Measurements from ENCODE around the gene WDR55.
"Not testable (repeated sequence)": the region's sequence is repeated elsewhere in the genome, so short reads cannot be mapped to it uniquely, and the experiment has no call there.

WDR55 gene

DNA sequence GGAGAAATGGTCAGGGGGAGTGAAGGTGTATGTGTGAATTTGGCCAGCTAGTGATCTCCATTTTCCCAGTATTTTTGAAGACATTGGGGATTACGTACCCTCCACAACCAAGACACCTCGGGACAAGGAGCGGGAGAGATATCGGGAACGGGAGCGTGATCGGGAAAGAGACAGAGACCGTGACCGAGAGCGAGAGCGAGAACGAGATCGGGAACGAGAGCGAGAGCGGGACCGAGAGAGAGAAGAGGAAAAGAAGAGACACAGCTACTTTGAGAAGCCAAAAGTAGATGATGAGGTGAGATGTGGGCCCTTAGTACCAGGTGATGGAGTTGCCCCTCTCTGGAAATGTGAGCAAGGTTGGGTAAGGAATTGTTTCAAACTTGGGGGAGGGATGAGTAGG is 5.8 kb upstream of the WDR55 start:
- no peak for DNase-seq

DNA sequence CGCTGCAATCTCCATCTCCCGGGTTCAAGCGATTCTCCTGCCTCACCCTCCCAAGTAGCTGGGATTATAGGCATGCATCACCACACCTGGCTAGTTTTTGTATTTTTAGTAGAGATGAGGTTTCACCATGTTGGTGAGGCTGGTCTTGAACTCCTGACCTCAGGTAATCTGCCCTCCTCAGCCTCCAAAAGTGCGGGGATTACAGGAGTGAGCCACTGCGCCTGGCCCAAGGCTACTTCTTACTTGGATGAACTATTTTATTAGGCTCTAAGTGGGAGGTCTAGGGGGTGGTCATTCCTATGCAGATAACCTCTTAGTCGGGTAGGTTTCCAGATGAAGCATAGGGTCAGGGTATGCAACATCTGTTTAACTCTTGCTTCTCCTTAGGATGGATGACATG is 4.3 kb upstream of the WDR55 start:
- not testable (repeated sequence) for DNase-seq

DNA sequence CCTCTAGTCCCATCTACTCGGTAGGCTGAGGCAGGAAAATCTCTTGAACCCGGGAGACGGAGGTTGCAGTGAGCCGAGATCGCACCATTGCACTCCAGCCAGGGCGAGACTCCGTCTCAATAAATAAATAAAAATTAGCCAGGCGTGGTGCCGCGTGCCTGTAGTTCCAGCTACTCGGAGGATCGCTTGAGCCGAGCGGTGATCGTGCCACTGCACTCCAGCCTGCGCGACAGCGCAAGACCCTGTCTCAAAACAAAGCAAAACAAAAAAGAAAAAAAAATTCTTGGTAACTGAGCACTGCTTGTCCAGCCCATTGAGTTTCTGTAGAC is 710 bp upstream of the WDR55 start:
- DNase-seq = no peak

DNA sequence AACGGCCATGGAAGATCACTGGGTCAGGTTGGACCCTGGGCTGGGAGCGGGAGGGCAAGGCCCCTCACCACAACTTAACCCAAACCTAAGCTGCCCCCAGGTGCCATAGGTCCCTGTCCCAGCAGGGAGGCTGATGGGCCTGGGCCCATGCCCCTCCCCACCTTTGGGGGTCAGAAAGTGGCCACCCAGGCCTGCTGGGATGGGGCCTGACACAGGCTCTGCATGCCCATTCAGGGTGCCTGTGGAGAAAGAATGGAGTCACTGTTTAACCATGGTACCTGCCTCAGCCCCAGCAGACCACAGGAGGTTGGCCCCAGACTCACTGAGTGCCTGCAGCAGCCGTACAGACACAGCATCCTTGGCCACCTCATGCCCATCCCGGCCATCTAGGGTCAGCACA is 6.3 kb downstream of the WDR55 start:
- not testable (repeated sequence) for DNase-seq

DNA sequence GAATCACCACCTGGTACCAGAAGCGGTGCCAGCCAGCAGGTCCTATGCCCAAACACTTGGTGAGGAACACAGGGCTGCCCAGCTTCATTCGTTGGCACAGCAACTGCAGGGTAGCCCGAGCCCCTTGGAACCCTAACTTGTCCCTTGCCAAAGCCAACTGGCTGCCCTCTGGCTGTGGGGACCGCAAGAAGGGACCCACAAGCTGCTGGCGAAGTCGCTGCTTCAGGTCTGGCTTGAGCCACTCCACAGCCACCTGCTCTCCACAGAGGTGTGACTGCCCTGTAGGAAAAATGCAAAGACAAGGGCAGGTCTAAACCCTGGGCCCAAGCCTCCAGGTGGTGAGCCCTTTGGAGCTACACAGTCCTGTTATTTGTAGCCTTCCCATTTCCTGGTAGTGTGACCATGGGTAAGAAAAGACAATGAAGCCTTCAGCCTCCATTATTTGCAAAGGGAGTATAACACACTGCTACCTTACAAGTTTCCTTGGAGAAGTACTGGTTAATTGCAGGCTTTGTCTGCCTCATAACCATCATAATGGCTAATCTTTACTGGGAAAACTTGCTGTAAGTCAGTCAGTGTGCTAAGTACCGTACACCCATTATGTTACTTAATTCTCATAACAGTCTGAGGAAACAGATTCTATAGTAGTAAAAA is 6.9 kb downstream of the WDR55 start:
- no peak for DNase-seq

DNA sequence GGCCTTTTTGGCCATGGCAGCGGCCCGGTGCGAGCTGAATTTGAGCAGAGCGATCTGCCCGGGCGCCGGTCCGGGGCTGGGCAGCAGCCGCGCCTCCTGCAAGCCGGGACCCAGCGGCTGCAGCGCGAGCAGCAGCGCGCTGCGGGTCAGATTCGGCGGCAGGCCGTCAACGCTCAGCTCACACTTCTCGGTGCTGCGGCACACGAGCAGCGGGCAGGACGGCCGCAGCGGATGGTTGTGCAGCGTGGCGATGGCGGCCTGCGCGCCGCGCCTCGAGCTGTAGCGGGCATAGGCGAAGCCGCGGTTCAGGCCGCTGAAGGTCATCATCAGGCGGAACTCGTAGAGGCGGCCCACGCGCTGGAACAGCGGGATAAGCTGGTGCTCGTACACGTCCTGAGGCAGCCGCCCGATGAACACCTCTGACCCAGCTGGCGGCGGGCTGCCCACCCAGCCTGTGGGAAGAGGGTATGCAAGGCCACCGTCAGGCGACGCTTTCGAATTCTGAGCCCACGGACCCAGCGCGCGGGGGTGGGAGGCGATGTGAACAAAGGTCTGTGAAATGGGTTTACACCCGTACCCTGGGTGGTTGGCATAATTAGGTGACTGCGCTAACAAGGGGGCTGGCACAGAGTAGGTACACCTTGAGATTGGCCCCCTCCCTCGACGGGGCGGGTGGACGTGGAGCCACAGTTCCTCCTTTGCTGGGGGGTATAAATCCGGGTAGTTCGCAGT is 7.9 kb downstream of the WDR55 start:
- DNase-seq = peak; percentile 6 to 17

DNA sequence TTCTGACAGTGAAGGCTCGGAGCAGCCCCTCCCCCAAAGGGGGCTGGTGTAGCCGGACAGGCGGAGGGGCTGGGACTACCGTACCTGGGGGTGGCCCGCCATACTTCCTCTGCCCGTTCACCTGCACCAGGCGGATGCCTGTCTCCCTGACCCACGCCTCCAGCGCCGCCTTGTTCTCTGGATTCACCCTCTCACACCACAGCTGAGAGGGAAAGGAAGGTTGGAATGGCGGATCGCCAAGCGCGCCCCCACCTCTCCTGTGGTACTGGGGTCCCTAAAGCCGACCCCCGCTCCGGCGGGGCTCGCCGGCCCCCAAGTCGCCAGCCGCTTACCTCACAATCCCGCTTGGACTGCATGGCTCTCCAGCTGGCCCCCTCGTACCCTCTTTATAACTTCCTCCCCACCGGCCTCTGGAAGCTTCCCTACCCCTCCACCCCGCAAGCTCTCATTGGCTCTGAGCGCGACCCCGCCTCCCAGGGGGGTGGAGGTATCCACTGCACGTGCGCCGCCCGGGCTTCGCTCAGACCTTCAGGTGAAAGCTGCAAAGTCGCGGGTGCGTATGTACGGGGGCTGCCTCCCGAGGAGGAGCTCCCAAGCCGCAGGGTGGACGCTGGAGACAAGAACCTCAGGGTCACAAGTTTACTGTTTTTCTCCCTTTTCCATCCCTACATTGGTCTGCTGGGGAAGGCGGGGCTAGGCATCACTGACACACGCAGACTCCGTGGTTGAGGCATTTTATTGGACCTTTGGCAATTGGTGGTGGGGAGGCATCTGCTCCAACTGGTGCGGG is 8.7 kb downstream of the WDR55 start, which contains the start of gene DND1:
DND1 (minus strand) TSS at position 390 of the 790 bp plus-strand sequence; CDS start at position 356, 34 bp downstream.
- DNase-seq = no peak

DNA sequence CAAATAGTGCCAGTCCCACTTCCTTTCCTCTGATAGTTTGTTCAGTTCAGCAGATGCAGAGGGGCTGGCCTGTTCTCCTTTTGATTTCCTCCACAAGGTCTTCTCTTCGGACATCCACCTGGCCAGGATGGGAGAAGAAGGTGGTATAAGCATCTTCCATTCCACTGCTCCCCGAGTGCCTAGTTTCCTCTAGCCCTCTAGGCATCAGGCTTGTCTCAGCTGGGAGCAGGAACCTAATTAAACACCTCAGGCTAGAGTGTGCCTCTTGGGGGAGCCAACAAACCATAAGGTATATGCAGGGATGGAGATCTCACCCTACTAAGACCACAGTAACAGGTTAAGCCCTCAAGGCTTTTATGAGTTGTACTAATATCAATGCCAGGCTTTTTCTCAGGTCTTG is 9.5 kb downstream of the WDR55 start:
- DNase-seq = no peak

DNA sequence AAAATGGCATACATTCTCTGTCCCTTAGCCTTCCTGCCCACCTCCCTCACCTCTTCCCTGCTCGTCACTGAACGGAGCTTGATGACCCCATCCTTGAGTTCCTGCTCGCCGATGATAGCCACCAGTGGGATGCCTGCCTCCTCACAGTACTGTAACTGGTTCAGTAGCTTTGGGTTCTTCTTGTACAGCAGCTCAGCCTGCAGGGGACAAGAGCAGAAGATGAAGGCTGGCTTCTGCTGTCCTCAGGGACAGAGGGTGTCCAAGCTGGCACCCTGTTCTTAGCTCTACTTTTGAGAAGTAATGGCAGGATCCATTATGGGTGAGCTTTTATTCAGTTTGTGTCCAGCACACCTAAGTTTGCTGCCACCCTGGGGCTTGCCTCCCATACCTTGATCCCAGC is 9.9 kb downstream of the WDR55 start:
- no peak for DNase-seq

DNA sequence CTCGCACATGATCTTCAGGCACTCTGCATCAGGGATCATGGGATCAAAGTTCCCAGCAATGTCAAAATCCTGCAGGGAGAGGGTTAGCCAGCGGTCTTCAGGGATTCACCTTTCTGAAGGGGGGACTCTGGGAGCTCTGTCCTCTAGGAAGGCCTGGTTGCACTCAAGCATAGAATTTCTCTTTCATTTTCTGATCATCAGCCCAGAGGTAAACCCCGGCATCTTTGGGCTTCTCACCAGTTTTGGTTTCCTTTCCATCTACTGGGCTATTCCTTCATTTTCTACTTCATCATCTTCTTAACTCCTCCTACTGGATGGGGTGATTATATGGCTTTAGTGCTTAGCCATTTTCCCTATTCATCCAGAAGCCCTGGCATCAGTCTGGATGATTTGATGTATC is 13.2 kb downstream of the WDR55 start:
- DNase-seq = no peak

DNA sequence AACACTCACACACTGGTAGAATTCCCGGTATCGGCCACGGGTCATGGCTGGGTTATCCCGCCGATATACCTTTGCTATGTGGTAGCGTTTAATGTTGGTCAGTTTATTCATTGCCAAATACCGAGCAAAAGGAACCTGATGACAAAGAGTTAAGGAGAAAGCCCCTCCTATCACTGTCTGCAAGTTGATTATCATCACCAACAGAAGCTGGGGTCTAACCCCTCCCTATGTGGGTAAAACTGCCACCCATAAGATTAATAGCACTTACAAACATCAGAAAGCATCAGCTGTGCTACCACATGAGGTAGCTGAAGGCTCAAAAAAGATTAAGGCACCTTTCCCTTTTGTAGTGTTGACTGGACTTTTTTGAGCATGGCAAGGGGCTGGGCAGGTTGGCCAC is 14.3 kb downstream of the WDR55 start:
- DNase-seq = no peak

DNA sequence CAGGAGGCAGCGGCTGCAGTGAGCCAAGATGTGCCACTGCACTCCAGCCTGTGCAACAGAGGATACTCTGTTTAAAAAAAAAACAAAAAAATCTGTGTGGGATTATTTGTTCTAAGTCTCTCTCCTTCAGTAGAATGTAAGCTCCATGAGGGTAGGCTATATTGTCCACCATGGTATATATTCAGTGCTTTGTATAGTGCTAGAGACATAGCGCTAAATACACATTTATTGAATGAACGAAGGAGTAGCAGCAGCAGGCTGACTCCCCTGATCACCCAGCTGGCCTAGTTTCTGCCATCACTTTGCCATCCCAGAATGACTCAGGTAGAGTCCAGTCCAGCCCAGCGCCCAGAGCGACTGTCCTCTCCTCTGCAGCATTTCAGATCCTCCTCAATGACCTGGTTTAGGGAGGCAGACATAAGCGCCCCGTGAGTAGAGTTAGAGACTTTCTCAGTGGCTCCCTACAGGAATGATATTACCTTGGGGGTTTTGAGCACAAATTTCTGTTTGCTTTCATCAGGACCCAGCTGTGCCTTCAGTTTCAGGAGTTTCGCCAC is 25.8 kb downstream of the WDR55 start:
- no peak for DNase-seq

DNA sequence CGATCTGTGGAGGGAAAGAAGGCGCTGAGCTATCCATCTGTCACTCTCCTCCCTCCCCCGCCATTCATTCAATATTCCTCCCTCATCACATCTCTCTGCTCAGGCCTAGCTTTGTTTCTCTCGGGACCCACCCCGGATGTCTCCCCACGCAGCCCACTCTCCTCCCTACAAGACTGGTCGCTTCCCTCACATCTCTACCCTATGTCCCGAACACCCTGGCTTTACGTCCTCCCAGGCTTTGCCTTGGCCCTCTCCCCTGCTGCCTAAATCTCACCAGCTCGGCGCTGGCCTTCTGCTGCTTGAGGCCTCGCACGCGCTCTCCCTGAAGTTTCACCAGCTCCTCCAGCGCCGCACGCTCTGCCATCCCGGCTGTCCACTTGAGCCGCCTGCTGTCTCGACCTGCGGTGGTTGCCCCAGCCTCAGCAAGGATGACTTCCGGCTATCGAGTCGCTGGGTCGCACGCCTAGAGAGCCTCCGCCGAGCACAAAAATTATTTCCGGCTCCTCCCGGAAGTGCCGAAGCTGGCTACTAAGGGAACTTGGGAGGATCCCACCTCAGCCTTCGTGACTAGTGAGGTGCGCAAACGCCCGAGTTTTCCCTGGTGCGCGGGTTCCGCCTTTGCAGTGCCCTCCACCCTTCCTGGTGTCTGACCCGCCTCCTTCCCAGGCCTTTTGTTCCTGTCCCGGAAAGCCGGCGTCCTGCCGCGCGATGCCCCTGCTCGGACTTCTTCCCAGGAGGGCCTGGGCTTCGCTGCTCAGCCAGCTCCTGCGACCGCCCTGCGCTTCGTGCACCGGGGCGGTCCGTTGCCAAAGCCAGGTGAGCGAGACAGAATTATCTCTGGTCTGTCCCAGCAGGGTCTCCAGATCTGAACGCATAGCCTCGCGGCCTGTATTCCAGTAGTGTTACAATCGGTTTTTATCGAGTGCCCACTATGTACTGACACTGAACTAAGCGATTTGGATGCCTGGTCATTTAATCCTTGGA is 26.5 kb downstream of the WDR55 start, which contains the start of the genes HARS1 and HARS2:
HARS1 (minus strand) TSS at position 430 of the 984 bp plus-strand sequence; CDS start at position 364, 66 bp downstream.
HARS2 (plus strand) TSS at position 515 of the 984 bp plus-strand sequence; CDS start at position 709, 194 bp downstream.
- peak; percentile 83 to 89 for DNase-seq

DNA sequence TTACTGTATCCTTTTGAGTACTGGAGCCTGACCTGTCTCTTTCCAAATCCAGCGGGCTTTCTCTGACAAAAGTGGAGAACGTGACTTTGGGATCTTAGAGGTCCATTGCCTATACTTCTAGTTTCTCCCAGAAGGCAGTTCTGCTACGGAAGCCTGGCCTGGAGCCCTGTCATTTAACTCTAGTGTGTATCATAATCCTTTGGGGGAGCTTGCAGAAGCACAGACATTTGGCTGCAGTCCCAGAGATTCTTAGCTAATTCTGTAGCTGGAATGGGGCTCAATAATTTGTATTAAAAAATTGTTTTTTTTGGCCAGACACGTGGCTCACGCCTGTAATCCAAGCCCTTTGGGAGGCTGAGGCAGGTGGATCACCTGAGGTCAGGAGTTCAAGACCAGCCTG is 29.6 kb downstream of the WDR55 start:
- no peak for DNase-seq

DNA sequence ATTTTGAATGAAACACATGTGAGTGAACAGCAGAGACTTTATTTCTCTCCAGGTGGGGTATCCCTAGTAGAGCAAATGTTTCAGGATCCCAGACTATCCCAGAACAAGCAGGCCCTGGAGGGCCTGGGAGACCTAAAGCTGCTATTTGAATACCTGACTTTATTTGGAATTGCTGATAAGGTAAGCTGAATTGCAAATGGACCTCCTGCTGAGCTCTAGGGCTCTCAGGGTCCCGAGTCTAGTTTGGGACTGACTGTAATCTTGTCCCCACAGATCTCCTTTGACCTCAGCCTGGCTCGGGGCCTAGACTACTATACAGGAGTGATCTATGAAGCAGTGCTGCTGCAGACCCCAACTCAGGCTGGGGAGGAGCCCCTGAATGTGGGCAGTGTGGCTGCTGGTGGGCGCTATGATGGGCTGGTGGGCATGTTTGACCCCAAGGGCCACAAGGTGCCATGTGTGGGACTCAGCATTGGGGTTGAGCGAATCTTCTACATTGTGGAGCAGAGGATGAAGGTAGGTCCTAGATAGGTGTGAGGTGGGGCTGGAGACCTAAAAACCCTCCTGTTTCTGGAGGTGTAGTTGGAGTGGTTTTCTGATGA is 32.3 kb downstream of the WDR55 start:
- DNase-seq = no peak

DNA sequence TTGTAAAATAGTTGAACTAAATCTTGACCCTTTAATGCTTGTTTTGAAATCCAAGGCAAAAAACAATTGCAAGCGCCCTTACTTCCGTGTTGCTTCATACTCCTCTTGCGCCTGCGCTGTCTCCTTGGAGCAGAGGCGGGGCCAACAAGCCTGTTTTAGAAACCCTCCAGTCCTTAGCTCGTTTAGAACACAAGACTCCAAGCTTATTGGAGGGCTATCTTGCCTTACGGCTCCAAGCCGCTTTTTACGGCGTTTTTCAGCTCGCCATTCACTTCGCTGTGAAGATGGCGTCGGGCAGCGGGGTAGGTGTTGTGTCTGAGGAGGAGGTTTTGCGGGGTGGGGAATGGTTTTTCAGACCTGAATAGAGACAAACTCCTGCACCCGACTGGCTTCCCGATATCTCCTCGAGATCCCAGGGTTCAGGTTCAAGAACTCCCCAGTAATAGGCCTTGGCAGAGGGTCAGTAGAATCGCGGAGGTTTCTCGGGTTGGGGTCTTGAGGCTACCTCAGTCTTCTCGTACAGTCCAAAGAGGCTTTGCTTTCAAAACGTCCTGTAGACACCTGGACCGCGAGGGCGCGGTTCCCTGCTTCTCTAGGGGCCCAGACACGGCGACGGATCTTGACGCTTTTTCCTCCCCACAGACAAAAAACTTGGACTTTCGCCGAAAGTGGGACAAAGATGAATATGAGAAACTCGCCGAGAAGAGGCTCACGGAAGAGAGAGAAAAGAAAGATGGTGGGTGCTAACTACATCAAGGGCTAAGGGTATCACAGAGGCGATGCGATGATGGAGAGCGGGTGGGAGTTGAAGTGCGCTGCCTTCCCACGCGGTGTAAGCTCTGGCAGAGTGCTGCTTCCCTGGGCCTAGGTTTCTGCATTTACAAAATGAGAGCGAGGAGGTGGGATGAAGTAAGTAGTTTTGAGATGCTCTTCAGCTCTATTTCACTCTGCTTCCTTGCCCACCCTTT is 35.8 kb downstream of the WDR55 start, which contains the start of gene ZMAT2:
ZMAT2 (plus strand) TSS at position 271 of the 968 bp plus-strand sequence; CDS start at position 285, 14 bp downstream.
- DNase-seq = peak; percentile 96 to 97

DNA sequence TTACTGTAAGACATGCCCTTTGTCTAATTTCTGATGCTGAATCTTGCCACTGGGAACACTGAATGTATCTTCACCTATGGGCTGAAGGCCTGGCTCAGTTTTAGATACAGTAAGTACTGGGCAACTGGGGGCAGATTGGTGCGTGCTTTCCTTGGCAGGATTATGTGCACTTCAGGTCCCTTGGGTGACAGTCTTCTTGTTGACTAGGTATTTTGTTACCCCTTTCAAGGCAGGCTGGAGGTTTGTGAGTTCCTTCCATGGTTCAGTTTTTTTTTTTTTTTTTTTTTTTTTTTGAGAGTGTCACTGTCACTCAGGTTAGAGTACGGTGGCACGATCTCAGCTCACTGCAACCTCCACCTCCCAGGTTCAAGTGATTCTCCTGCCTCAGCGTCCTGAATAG is 43.1 kb downstream of the WDR55 start:
- no peak for DNase-seq

DNA sequence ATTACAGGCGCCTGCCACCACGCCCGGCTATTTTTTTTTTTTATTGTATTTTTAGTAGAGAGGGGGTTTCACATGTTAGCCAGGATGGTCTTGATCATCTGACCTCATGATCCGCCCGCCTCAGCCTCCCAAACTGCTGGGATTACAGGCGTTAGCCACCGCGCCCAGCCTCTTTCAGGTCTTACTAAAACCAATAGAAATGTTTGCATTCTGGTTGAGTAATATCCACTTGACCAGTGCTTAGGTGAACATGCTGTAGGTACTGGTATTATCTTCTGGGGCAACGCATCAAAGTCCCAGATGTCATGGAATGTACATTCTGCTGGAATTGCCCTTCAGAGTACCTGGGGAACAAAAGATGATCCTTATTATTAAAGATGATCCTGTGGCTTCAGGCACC is 44.1 kb downstream of the WDR55 start:
- not testable (repeated sequence) for DNase-seq

DNA sequence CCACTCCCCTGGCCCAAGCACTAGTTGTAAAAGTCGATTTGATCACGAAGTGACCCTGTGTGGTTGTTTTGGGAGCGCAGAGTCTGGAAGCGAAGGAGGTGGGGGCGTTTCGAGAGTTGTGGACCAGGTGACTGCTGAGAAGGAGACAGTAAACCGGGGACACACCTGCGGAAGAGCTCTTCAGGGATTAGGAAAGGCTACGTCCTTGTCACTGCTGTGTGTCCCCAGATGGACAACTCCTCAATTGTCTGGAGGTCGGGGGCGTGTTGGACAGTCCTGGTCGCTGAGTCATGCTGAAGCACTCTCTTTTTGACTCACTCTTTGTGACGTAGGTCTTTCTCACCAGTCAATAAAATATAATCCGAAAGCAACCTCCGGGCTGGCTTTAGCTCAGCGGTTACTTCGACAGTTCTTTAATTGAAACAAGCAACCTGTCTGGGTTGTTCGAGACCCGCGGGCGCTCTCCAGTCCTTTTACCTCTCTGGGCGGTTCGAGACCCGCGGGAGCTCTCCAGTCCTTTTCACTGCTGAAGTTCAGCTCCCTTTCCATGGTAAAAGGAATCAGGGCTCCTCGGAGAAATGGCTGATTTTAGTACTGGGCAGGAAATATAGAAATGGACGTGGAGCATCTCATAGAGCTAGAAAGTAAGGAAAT is 46.3 kb downstream of the WDR55 start:
- DNase-seq = peak; percentile 87 to 96

DNA sequence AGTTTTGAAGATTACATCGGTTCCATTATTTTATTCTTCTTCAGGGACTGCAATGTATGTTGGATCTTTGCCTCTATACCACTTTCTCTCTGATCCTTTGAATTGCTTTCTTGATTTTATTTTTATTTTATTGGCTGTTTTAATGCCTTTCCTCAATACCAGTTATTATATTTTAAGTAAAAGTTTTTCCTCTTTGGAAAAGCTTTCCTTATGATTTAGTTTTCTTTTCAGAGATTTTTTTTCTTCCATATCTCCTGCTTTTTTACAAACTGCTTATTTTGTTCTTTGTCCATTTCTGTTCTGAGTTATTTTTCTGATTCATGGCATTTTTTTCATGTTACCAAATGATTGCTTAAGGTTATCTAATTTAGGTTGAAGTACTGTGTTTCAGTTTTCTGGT is 47.1 kb downstream of the WDR55 start:
- no peak for DNase-seq

Measured in CD4-positive, alpha-beta T cell treated with Interferon alpha-2 for 1 hour (primary cell).